Measurements from ENCODE around the gene SUPT4H1. TPM values are rescaled to one million over a fixed set of nuclear protein-coding genes. Genes with fewer than 3 reads are reported as not detected.
A peak's percentile ranks its signal among the peaks of the same experiment; 100 is the strongest.

SUPT4H1 gene
- total RNA-seq, 1 experiment from 2014 or later, result 53.8 TPM

GRCh38 chr17:58308173-58308984 lies 43.6 kb downstream of the SUPT4H1 start:
- BruUV-seq (replicated peaks), result no TSS peak
- Histone ChIP-seq H3K36me3 (ENCODE audit: control insufficient read depth, insufficient read depth, low read length) (no peaks in the 10 kb centered on the region), H3K27ac (ENCODE audit: low read length) (no peak overlapping the region), H3K9me3 (ENCODE audit: control insufficient read depth, insufficient read depth, low read depth, low read length) (no peaks in the 10 kb centered on the region), H3K27me3 (ENCODE audit: control insufficient read depth, insufficient read depth, low read length) (no peaks in the 10 kb centered on the region), H3K4me1 (ENCODE audit: control insufficient read depth, insufficient read depth, low read length) (no peaks in the 10 kb centered on the region), H3K4me3 (ENCODE audit: low read depth in 2 of 2, low read length in 2 of 2) (no peak overlapping the region)
- intact Hi-C loops (cut with micrococcal nuclease; ENCODE audit: unreplicated experiment), result no loop called here
- no peak for TF ChIP-seq SIN3A (IDR thresholded peaks at IDR 0.05; ENCODE audit: borderline replicate concordance, insufficient read depth, low read depth, low read length)
- no peak for TF ChIP-seq REST (IDR thresholded peaks at IDR 0.05; ENCODE audit: insufficient read depth in 1 of 2, low read depth in 2 of 2, low read length in 1 of 2)
- TF ChIP-seq CTCF (IDR thresholded peaks at IDR 0.05), result peak; percentile 62
- TF ChIP-seq TCF7L2 (IDR thresholded peaks at IDR 0.05; ENCODE audit: low read depth, low read length), result no peak
- TF ChIP-seq POLR2AphosphoS5 (IDR thresholded peaks at IDR 0.05; ENCODE audit: low read depth, low read length), result no peak
- peak; percentile 61 for ATAC-seq
- CTCF ChIA-PET, result interaction anchor here (0.5 kb wide), 1 partner anchor 9 kb away, joined by 3 read pairs; no protein-coding TSS in a partner anchor
- no peak for DNase-seq (ENCODE audit: low read depth, low spot score)
- in situ Hi-C loops (cut with HindIII; ENCODE audit: low pct_unique_long_range_greater_than_20kb, low sequenced_read_pairs), result no loop called here
- POLR2A ChIA-PET, result no interaction called here

GRCh38 chr17:58307468-58308172 lies 44.4 kb downstream of the SUPT4H1 start:
- H3K4me3 ChIP-seq (ENCODE audit: low read depth in 2 of 2, low read length in 2 of 2), result no peak overlapping the region
- ATAC-seq (no peak), DNase-seq (ENCODE audit: low read depth, low spot score) (no peak)
- H3K27ac ChIP-seq (ENCODE audit: low read length), result no peak overlapping the region
- H3K36me3 ChIP-seq (ENCODE audit: control insufficient read depth, insufficient read depth, low read length), result no peaks in the 10 kb centered on the region
- CTCF ChIA-PET, result interaction anchor here (0.5 kb wide), 1 partner anchor 10 kb away, joined by 3 read pairs; no protein-coding TSS in a partner anchor
- in situ Hi-C loops (cut with HindIII; ENCODE audit: low pct_unique_long_range_greater_than_20kb, low sequenced_read_pairs), result no loop called here
- POLR2A ChIA-PET, result no interaction called here
- no peaks in the 10 kb centered on the region for H3K9me3 ChIP-seq (ENCODE audit: control insufficient read depth, insufficient read depth, low read depth, low read length)
- no peaks in the 10 kb centered on the region for H3K27me3 ChIP-seq (ENCODE audit: control insufficient read depth, insufficient read depth, low read length)
- no TSS peak for BruUV-seq (replicated peaks)
- intact Hi-C loops (cut with micrococcal nuclease; ENCODE audit: unreplicated experiment), result no loop called here
- TF ChIP-seq SIN3A (IDR thresholded peaks at IDR 0.05; ENCODE audit: borderline replicate concordance, insufficient read depth, low read depth, low read length) (no peak), TCF7L2 (IDR thresholded peaks at IDR 0.05; ENCODE audit: low read depth, low read length) (no peak), REST (IDR thresholded peaks at IDR 0.05; ENCODE audit: insufficient read depth in 1 of 2, low read depth in 2 of 2, low read length in 1 of 2) (no peak), CTCF (IDR thresholded peaks at IDR 0.05) (no peak), POLR2AphosphoS5 (IDR thresholded peaks at IDR 0.05; ENCODE audit: low read depth, low read length) (no peak)
- H3K4me1 ChIP-seq (ENCODE audit: control insufficient read depth, insufficient read depth, low read length), result no peaks in the 10 kb centered on the region

All from Panc1 (cell line).